ENCODE data around the gene IGF2BP2. TPM values are rescaled to one million over a fixed set of nuclear protein-coding genes. Genes with fewer than 3 reads are reported as not detected.

The IGF2BP2 gene
- total RNA-seq, 4 donors from 2014 or later = 12.4 to 45.7 (median 15.9) TPM

- no peak overlapping the region for H3K4me3 ChIP-seq (replicated peaks in 1 of 3)
- H3K27ac ChIP-seq = no peak overlapping the region
- no peaks in the 10 kb centered on the region for H3K36me3 ChIP-seq
- H3K4me1 ChIP-seq = peaks cover 6 to 8% of the 10 kb centered on the region in 2 donors
- no peaks in the 10 kb centered on the region for H3K27me3 ChIP-seq
- TF ChIP-seq POLR2A (IDR thresholded peaks at IDR 0.05) = no peak
- TF ChIP-seq, protein P1, sequence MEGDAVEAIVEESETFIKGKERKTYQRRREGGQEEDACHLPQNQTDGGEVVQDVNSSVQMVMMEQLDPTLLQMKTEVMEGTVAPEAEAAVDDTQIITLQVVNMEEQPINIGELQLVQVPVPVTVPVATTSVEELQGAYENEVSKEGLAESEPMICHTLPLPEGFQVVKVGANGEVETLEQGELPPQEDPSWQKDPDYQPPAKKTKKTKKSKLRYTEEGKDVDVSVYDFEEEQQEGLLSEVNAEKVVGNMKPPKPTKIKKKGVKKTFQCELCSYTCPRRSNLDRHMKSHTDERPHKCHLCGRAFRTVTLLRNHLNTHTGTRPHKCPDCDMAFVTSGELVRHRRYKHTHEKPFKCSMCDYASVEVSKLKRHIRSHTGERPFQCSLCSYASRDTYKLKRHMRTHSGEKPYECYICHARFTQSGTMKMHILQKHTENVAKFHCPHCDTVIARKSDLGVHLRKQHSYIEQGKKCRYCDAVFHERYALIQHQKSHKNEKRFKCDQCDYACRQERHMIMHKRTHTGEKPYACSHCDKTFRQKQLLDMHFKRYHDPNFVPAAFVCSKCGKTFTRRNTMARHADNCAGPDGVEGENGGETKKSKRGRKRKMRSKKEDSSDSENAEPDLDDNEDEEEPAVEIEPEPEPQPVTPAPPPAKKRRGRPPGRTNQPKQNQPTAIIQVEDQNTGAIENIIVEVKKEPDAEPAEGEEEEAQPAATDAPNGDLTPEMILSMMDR (IDR thresholded peaks at IDR 0.05) = no peak
- intact Hi-C loops (cut with DNase I) = no loop called here
- WGBS, 2 donors = 98 to 100% methylated on average over 2 of the region's 2 CpGs
- no peaks in the 10 kb centered on the region for H3K9me3 ChIP-seq
- DNase-seq = no peak
These were observed 67.7 kb downstream of the IGF2BP2 start for GRCh38 chr3:185757176-185757575.

DNA sequence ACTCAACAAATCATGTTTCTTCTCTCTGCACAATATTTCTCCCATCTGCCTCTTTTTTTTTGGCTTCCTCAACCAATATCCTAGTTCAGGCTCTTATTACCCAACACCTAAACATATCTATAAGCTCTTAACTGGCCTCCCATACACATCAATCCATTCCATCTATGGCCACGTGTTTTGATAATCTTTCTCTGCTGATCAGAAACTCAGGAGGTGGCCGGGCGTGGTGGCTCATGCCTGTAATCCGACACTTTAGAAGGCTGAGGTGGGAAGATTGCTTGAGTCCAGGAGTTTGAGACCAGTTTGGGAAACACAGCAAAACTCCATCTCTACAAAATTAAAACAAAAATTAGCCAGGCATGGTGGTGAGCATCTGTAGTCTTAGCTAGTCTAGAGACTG is 68.4 kb downstream of the IGF2BP2 start:
- Histone ChIP-seq H3K9me3 (no peaks in the 10 kb centered on the region), H3K36me3 (no peaks in the 10 kb centered on the region), H3K4me3 (replicated peaks in 1 of 3) (no peak overlapping the region), H3K27me3 (no peaks in the 10 kb centered on the region), H3K4me1 (peaks cover 6 to 8% of the 10 kb centered on the region in 2 donors), H3K27ac (no peak overlapping the region)
- DNase-seq = no peak
- TF ChIP-seq, protein P1 (IDR thresholded peaks at IDR 0.05) = no peak
- no peak for TF ChIP-seq POLR2A (IDR thresholded peaks at IDR 0.05)
- intact Hi-C loops (cut with DNase I) = no loop called here
- 97 to 99% methylated on average over 4 of the region's 4 CpGs for WGBS, 2 donors

DNA sequence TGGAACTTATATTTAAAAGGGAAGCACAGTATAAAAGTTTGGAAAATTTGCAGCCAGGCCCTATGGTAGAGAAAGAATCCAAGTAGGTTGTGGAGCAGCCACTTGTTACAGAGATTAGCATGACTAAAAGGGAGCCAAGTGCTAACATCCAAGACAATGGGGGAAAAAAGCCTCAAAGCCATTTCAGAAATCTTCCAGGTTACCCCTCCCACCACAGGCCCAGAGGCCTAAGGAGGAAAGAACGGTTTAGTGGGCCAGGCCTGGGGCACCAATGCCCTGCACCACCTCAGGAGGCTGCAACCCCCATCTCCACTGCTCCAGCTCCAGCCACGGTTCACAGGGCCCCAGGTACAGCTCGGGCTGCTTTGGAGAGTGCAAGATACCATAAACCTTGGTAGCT is 69.9 kb downstream of the IGF2BP2 start:
- H3K9me3 ChIP-seq = no peaks in the 10 kb centered on the region
- DNase-seq = no peak
- no peak for TF ChIP-seq POLR2A (IDR thresholded peaks at IDR 0.05)
- TF ChIP-seq, protein P1 (IDR thresholded peaks at IDR 0.05) = no peak
- intact Hi-C loops (cut with DNase I) = no loop called here
- H3K36me3 ChIP-seq = no peaks in the 10 kb centered on the region
- H3K4me3 ChIP-seq (replicated peaks in 1 of 3) = no peak overlapping the region
- no peak overlapping the region for H3K27ac ChIP-seq
- H3K4me1 ChIP-seq = no peaks in the 10 kb centered on the region
- WGBS, 2 donors = 85 to 97% methylated on average over 3 of the region's 3 CpGs
- no peaks in the 10 kb centered on the region for H3K27me3 ChIP-seq

- Histone ChIP-seq H3K4me1 (no peaks in the 10 kb centered on the region), H3K9me3 (no peaks in the 10 kb centered on the region), H3K36me3 (no peaks in the 10 kb centered on the region), H3K27ac (no peak overlapping the region), H3K4me3 (replicated peaks in 1 of 3) (no peak overlapping the region), H3K27me3 (no peaks in the 10 kb centered on the region)
- TF ChIP-seq, protein P1 (IDR thresholded peaks at IDR 0.05) = no peak
- TF ChIP-seq POLR2A (IDR thresholded peaks at IDR 0.05) = no peak
- no peak for DNase-seq
- intact Hi-C loops (cut with DNase I) = no loop called here
- WGBS, 2 donors = 87 to 92% methylated on average over 5 of the region's 5 CpGs
These were observed 71.5 kb downstream of the IGF2BP2 start for GRCh38 chr3:185753354-185753753.

GRCh38 chr3:185750702-185751101 is 74.1 kb downstream of the IGF2BP2 start:
- Histone ChIP-seq H3K27me3 (no peaks in the 10 kb centered on the region), H3K9me3 (no peaks in the 10 kb centered on the region), H3K36me3 (no peaks in the 10 kb centered on the region), H3K4me3 (replicated peaks in 1 of 3) (no peak overlapping the region), H3K27ac (no peak overlapping the region), H3K4me1 (peaks cover 5% of the 10 kb centered on the region in 2 donors)
- WGBS, 2 donors = 80 to 92% methylated on average over 5 of the region's 5 CpGs
- no peak for DNase-seq
- intact Hi-C loops (cut with DNase I) = no loop called here
- TF ChIP-seq, protein P1 (IDR thresholded peaks at IDR 0.05) = no peak
- no peak for TF ChIP-seq POLR2A (IDR thresholded peaks at IDR 0.05)
